Esophagus squamous epithelium (tissue), 5 donors: ENCODE measurements around the gene RPS6KA1. TPM values are rescaled to one million over a fixed set of nuclear protein-coding genes. Genes with fewer than 3 reads are reported as not detected.

Experiments
- DNase-seq: peaks from one replicate; lab custom pipeline; 2025; lab: John Stamatoyannopoulos, UW
- H3K27ac ChIP-seq, 4 donors: fragments of 200-600 bp; sonication (generic); one replicate each; pipeline ENCODE4 v1.5.1; 2016 to 2019; ENCODE audit warnings: mild to moderate bottlenecking in 1 of 4
- H3K27me3 ChIP-seq, 4 donors: fragments of 200-600 bp; sonication (generic); 1 replicate in 3 of 4; 2 replicates in 1 of 4; pipeline versions ENCODE4 v1.5.1 to v1.6.0; 2017 to 2021; ENCODE audit warnings: antibody characterized with exemption in 1 of 4
- H3K36me3 ChIP-seq, 3 donors: fragments of 200-600 bp; sonication (generic); one replicate each; pipeline ENCODE4 v1.5.1; 2016 to 2019
- H3K4me1 ChIP-seq, 3 donors: fragments of 200-600 bp; sonication (generic); one replicate each; pipeline ENCODE4 v1.5.1; 2017 to 2019
- H3K4me3 ChIP-seq, 4 donors: fragments of 200-600 bp; sonication (generic); 1 replicate in 3 of 4; 2 replicates in 1 of 4; pipeline ENCODE4 v1.5.1; 2016 to 2019; ENCODE audit warnings: mild to moderate bottlenecking in 2 of 4, moderate library complexity in 1 of 4
- H3K9me3 ChIP-seq, 3 donors: fragments of 200-600 bp; sonication (generic); one replicate each; pipeline ENCODE4 v1.5.1; 2016 to 2019
- CTCF ChIP-seq, 6 experiments: fragments of 450-650 bp in 4 of 6; fragments of 200-600 bp in 2 of 6; sonication (generic) in 2 of 6; IDR thresholded peaks; one replicate each; pipeline ENCODE4 v1.5.1; 2016 to 2019; ENCODE audit warnings: antibody characterized with exemption in 6 of 6, mild to moderate bottlenecking in 4 of 6, moderate library complexity in 4 of 6
- POLR2A ChIP-seq, 4 donors: fragments of 450-650 bp; IDR thresholded peaks; one replicate each; pipeline ENCODE4 v1.6.1; 2017; ENCODE audit warnings: antibody characterized with exemption in 4 of 4, mild to moderate bottlenecking in 4 of 4, moderate library complexity in 3 of 4
- WGBS, 2 donors: methylation state at CpG; one replicate each; pipeline ENCODE4 v1.1.5; 2018; 5-methylcytosine and 5-hydroxymethylcytosine counted together
- intact Hi-C: fragments of 100-400 bp; cut with DNase I; formaldehyde crosslinking; loops from one replicate; pipeline ENCODE4 v1.15.0; 2022
- total RNA-seq, 4 donors: library from RNA; depleted of rRNA; stranded (reverse); fragments of >200 nt; gene quantifications; one replicate each; pipeline ENCODE4 v1.1.0, GENCODE V29; 2016
- donor health status: DM: yes; HTN: yes; CAD: no.

The RPS6KA1 gene
- total RNA-seq, 4 donors from 2014 or later, result 24.0 to 49.7 (median 37.7) TPM

- TF ChIP-seq CTCF (IDR thresholded peaks at IDR 0.05) (no peak), POLR2A (IDR thresholded peaks at IDR 0.05) (no peak)
- 95 to 98% methylated on average over 3 of the region's 3 CpGs for WGBS, 2 donors
- DNase-seq, result no peak
- Histone ChIP-seq H3K9me3 (no peaks in the 10 kb centered on the region), H3K4me1 (peaks cover 8 to 19% (median 8%) of the 10 kb centered on the region in 3 donors), H3K36me3 (peaks cover 0 to 73% (median 0%) of the 10 kb centered on the region in 3 donors), H3K4me3 (no peak overlapping the region), H3K27ac (no peak overlapping the region), H3K27me3 (no peaks in the 10 kb centered on the region)
- intact Hi-C loops, result no loop called here
These were observed 21.4 kb downstream of the RPS6KA1 start for GRCh38 chr1:26550946-26551345.

- Histone ChIP-seq H3K4me1 (peaks cover 0 to 2% (median 0%) of the 10 kb centered on the region in 3 donors), H3K9me3 (no peaks in the 10 kb centered on the region), H3K27me3 (no peaks in the 10 kb centered on the region), H3K27ac (no peak overlapping the region), H3K36me3 (peaks cover 0 to 79% (median 4%) of the 10 kb centered on the region in 3 donors), H3K4me3 (no peak overlapping the region)
- WGBS, 2 donors, result 84 to 90% methylated on average over 6 of the region's 6 CpGs
- no peak for DNase-seq
- intact Hi-C loops, result no loop called here
- TF ChIP-seq POLR2A (IDR thresholded peaks at IDR 0.05) (no peak), CTCF (IDR thresholded peaks at IDR 0.05) (no peak)
These were observed 23.2 kb downstream of the RPS6KA1 start for GRCh38 chr1:26552720-26553119.

- Histone ChIP-seq H3K4me1 (no peaks in the 10 kb centered on the region), H3K9me3 (no peaks in the 10 kb centered on the region), H3K36me3 (peaks cover 0 to 80% (median 4%) of the 10 kb centered on the region in 3 donors), H3K27me3 (no peaks in the 10 kb centered on the region), H3K27ac (no peak overlapping the region), H3K4me3 (no peak overlapping the region)
- intact Hi-C loops, result no loop called here
- TF ChIP-seq POLR2A (IDR thresholded peaks at IDR 0.05), result no peak
- TF ChIP-seq CTCF (IDR thresholded peaks at IDR 0.05), result no peak
- no peak for DNase-seq
- WGBS, 2 donors, result 78 to 89% methylated on average over 3 to 8 of the region's 14 CpGs
These were observed 24.6 kb downstream of the RPS6KA1 start for GRCh38 chr1:26553942-26554682.

- intact Hi-C loops, result no loop called here
- H3K4me1 ChIP-seq, result peaks cover 0 to 4% (median 0%) of the 10 kb centered on the region in 3 donors
- DNase-seq, result no peak
- H3K9me3 ChIP-seq, result no peaks in the 10 kb centered on the region
- H3K27me3 ChIP-seq, result no peaks in the 10 kb centered on the region
- TF ChIP-seq POLR2A (IDR thresholded peaks at IDR 0.05) (no peak), CTCF (IDR thresholded peaks at IDR 0.05) (no peak)
- H3K36me3 ChIP-seq, result peaks cover 0 to 81% (median 4%) of the 10 kb centered on the region in 3 donors
- H3K27ac ChIP-seq, result no peak overlapping the region
- WGBS, 2 donors, result 89 to 100% methylated on average over 3 to 7 of the region's 10 CpGs
- H3K4me3 ChIP-seq, result no peak overlapping the region
These were observed 25.2 kb downstream of the RPS6KA1 start for GRCh38 chr1:26554781-26555180.

GRCh38 chr1:26555550-26555981 lies 26.0 kb downstream of the RPS6KA1 start:
- Histone ChIP-seq H3K9me3 (no peaks in the 10 kb centered on the region), H3K4me1 (peaks cover 0 to 6% (median 0%) of the 10 kb centered on the region in 3 donors), H3K4me3 (no peak overlapping the region), H3K27ac (no peak overlapping the region), H3K27me3 (no peaks in the 10 kb centered on the region), H3K36me3 (peaks cover 0 to 89% (median 4%) of the 10 kb centered on the region in 3 donors)
- 71% methylated on average over 3 of the region's 11 CpGs; no CpG with 5 or more reads in 1 of the 2 donors for WGBS, 2 donors
- intact Hi-C loops, result no loop called here
- TF ChIP-seq CTCF (IDR thresholded peaks at IDR 0.05), result no peak
- no peak for TF ChIP-seq POLR2A (IDR thresholded peaks at IDR 0.05)
- DNase-seq, result no peak
